K562 (cell line): ENCODE measurements around the gene UMAD1. TPM values are rescaled to one million over a fixed set of nuclear protein-coding genes. Genes with fewer than 3 reads are reported as not detected.

ENCODE experiments used
- DDX20 ChIP-seq: fragments of 450-650 bp; IDR thresholded peaks from 2 replicates; pipeline ENCODE4 v1.6.1; 2016; ENCODE audit warnings: missing genetic modification characterization, low read depth, mild to moderate bottlenecking, missing compliant biosample characterization, moderate library complexity
- HDAC6 ChIP-seq: IDR thresholded peaks from 2 replicates; pipeline ENCODE4 v1.6.1; 2012; ENCODE audit warnings: low read depth, mild to moderate bottlenecking, control low read depth, inconsistent platforms, low read length, moderate library complexity
- MED1 ChIP-seq: sonication (generic); formaldehyde crosslinking; IDR thresholded peaks from 2 replicates; pipeline ENCODE4 v1.8.1; 2023; ENCODE audit warnings: missing genetic modification reagents, borderline replicate concordance
- MXI1 ChIP-seq: IDR thresholded peaks from 2 replicates; pipeline ENCODE4 v1.6.1; 2011; ENCODE audit warnings: low read depth, mild to moderate bottlenecking, improper control_type of control experiment, low read length
- NELFE ChIP-seq: IDR thresholded peaks from 2 replicates; pipeline ENCODE4 v1.6.1; 2011; ENCODE audit warnings: mild to moderate bottlenecking; ENCODE audit not compliant: insufficient read depth, insufficient read length
- NFATC3 ChIP-seq: fragments of 450-650 bp; IDR thresholded peaks from 2 replicates; pipeline ENCODE4 v1.6.1; 2017; ENCODE audit warnings: mild to moderate bottlenecking
- NFRKB ChIP-seq: fragments of 450-650 bp; IDR thresholded peaks from 2 replicates; pipeline ENCODE4 v1.6.1; 2016; ENCODE audit warnings: low read depth
- TFAM ChIP-seq: fragments of 250-450 bp; sonication (Bioruptor Pico); conservative IDR thresholded peaks from 2 replicates; pipeline ENCODE4 v1.5.0; 2021; ENCODE audit warnings: mild to moderate bottlenecking, moderate library complexity
- THRAP3 ChIP-seq: fragments of 450-650 bp; IDR thresholded peaks from 2 replicates; pipeline ENCODE4 v1.6.1; 2016; ENCODE audit warnings: mild to moderate bottlenecking, inconsistent platforms, borderline replicate concordance
- ZKSCAN8 ChIP-seq: fragments of 200-800 bp; sonication (Bioruptor generic); IDR thresholded peaks from 2 replicates; pipeline ENCODE4 v1.6.1; 2016; ENCODE audit warnings: missing genetic modification characterization, missing compliant biosample characterization
- polyA plus RNA-seq, 8 experiments: library from polyadenylated mRNA; depleted of rRNA in 4 of 8; stranded (reverse) in 5 of 8; unstranded in 3 of 8; fragments of >200 nt; fragmentation: Nextera tagmentation in 2 of 8; fragmentation: Illumina TruSeq in 1 of 8; extraction: Ambion mirVana in 2 of 8; extraction: Trizol in 1 of 8; gene quantifications; 2 replicates each; pipeline versions ENCODE4 v1.2.1 to v1.2.3, GENCODE V29; 2011 to 2014; ENCODE audit warnings: inconsistent platforms in 1 of 8, missing spikeins in 1 of 8
- total RNA-seq, 7 experiments: library from RNA; depleted of rRNA in 6 of 7; stranded (reverse); fragments of >200 nt in 6 of 7; fragmentation: Illumina TruSeq in 2 of 7; extraction: Trizol in 2 of 7; gene quantifications; 2 replicates each; pipeline versions ENCODE4 v1.2.1 to v1.2.3, GENCODE V29; 2011 to 2021; ENCODE audit warnings: low replicate concordance in 1 of 7
- TF ChIP-seq, protein P1 (sequence below): fragments of 450-650 bp; IDR thresholded peaks from 2 replicates; pipeline ENCODE4 v1.7.0; 2016; ENCODE audit warnings: borderline replicate concordance
- TF ChIP-seq, protein P2 (sequence below): fragments of 250-450 bp; sonication (Bioruptor Pico); IDR thresholded peaks from 2 replicates; pipeline ENCODE4 v1.4.0; 2020
- TF ChIP-seq, protein P3 (sequence below), 2 experiments: fragments of 200-800 bp in 1 of 2; sonication (Bioruptor generic) in 1 of 2; sonication (generic) in 1 of 2; formaldehyde crosslinking in 1 of 2; IDR thresholded peaks in 1 of 2; conservative IDR thresholded peaks in 1 of 2; 2 replicates each; pipeline versions ENCODE4 v1.5.0 to v1.6.1; 2016 to 2020; ENCODE audit warnings: missing compliant biosample characterization in 1 of 2, missing genetic modification characterization in 1 of 2, missing genetic modification reagents in 1 of 2
- TF ChIP-seq, protein P4 (sequence below): fragments of 250-450 bp; sonication (Bioruptor Pico); IDR thresholded peaks from 2 replicates; pipeline ENCODE4 v1.5.0; 2021; ENCODE audit warnings: mild to moderate bottlenecking, borderline replicate concordance

The UMAD1 gene
- total and polyA plus RNA-seq, 9 of the 15 experiments (the other 6 are each of a cell fraction or from before 2014, with no cell fraction given), result 9.0 to 26.7 (median 13.3) TPM

DNA sequence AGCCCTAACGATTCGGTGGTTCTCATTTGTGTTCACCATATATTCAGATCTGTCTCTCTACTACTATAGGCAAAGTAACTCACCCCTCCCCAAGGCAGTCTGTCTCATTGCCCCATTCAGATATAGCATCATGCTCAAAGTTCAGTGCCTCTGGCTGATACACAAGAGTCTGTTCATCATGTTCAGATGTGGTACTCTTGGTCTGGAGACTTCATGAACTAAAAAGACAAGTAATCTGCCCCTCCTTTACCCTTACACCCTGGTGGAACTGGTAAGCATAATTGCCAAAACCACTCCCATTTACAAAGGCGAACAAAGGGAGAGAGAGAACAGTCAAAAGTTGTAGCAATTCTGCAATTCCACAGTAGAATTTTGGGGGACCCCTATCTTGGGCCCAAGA lies 29.9 kb downstream of the UMAD1 start (continued):
- TF ChIP-seq, protein P1, sequence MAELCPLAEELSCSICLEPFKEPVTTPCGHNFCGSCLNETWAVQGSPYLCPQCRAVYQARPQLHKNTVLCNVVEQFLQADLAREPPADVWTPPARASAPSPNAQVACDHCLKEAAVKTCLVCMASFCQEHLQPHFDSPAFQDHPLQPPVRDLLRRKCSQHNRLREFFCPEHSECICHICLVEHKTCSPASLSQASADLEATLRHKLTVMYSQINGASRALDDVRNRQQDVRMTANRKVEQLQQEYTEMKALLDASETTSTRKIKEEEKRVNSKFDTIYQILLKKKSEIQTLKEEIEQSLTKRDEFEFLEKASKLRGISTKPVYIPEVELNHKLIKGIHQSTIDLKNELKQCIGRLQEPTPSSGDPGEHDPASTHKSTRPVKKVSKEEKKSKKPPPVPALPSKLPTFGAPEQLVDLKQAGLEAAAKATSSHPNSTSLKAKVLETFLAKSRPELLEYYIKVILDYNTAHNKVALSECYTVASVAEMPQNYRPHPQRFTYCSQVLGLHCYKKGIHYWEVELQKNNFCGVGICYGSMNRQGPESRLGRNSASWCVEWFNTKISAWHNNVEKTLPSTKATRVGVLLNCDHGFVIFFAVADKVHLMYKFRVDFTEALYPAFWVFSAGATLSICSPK, result no peak
- TF ChIP-seq, protein P2, sequence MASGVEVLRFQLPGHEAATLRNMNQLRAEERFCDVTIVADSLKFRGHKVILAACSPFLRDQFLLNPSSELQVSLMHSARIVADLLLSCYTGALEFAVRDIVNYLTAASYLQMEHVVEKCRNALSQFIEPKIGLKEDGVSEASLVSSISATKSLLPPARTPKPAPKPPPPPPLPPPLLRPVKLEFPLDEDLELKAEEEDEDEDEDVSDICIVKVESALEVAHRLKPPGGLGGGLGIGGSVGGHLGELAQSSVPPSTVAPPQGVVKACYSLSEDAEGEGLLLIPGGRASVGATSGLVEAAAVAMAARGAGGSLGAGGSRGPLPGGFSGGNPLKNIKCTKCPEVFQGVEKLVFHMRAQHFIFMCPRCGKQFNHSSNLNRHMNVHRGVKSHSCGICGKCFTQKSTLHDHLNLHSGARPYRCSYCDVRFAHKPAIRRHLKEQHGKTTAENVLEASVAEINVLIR (CRISPR knock-in tag), result no peak
- no peak for TF ChIP-seq NELFE
- TF ChIP-seq HDAC6, result no peak
- TF ChIP-seq MXI1, result no peak
- TF ChIP-seq, protein P3, sequence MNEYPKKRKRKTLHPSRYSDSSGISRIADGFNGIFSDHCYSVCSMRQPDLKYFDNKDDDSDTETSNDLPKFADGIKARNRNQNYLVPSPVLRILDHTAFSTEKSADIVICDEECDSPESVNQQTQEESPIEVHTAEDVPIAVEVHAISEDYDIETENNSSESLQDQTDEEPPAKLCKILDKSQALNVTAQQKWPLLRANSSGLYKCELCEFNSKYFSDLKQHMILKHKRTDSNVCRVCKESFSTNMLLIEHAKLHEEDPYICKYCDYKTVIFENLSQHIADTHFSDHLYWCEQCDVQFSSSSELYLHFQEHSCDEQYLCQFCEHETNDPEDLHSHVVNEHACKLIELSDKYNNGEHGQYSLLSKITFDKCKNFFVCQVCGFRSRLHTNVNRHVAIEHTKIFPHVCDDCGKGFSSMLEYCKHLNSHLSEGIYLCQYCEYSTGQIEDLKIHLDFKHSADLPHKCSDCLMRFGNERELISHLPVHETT (CRISPR knock-in tag; conservative IDR thresholded peaks at IDR 0.05 in 1 of 2, IDR thresholded peaks at IDR 0.05 in 1 of 2), result no peak
- no peak for TF ChIP-seq NFRKB
- no peak for TF ChIP-seq MED1 (CRISPR knock-in tag)
- TF ChIP-seq ZKSCAN8 (CRISPR knock-in tag), result no peak
- no peak for TF ChIP-seq NFATC3
- TF ChIP-seq, protein P4, sequence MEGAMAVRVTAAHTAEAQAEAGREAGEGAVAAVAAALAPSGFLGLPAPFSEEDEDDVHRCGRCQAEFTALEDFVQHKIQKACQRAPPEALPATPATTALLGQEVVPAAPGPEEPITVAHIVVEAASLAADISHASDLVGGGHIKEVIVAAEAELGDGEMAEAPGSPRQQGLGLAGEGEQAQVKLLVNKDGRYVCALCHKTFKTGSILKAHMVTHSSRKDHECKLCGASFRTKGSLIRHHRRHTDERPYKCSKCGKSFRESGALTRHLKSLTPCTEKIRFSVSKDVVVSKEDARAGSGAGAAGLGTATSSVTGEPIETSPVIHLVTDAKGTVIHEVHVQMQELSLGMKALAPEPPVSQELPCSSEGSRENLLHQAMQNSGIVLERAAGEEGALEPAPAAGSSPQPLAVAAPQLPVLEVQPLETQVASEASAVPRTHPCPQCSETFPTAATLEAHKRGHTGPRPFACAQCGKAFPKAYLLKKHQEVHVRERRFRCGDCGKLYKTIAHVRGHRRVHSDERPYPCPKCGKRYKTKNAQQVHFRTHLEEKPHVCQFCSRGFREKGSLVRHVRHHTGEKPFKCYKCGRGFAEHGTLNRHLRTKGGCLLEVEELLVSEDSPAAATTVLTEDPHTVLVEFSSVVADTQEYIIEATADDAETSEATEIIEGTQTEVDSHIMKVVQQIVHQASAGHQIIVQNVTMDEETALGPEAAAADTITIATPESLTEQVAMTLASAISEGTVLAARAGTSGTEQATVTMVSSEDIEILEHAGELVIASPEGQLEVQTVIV (CRISPR knock-in tag), result no peak
- TF ChIP-seq THRAP3, result no peak
- no peak for TF ChIP-seq TFAM (CRISPR knock-in tag)
- TF ChIP-seq DDX20 (tag), result no peak
